Esophagus muscularis mucosa (tissue), 4 donors: Measurements from ENCODE around the gene DLX3. TPM values are rescaled to one million over a fixed set of nuclear protein-coding genes. Genes with fewer than 3 reads are reported as not detected.

ENCODE experiments used
- DNase-seq: peaks from one replicate; pipeline ENCODE4 v3.0.0-alpha.2; 2017; ENCODE audit errors: extremely low spot score
- H3K27ac ChIP-seq, 4 donors: fragments of 200-600 bp; sonication (generic); replicated peaks in 1 of 4; 1 replicate in 3 of 4; 2 replicates in 1 of 4; pipeline ENCODE4 v1.5.1; 2016 to 2019; ENCODE audit warnings: mild to moderate bottlenecking in 1 of 4
- H3K27me3 ChIP-seq, 4 donors: fragments of 200-600 bp; sonication (generic); one replicate each; pipeline versions ENCODE4 v1.5.1 to v1.6.0; 2016 to 2019
- H3K36me3 ChIP-seq, 4 donors: fragments of 200-600 bp; sonication (generic); one replicate each; pipeline ENCODE4 v1.5.1; 2016 to 2019
- H3K4me1 ChIP-seq, 4 donors: fragments of 200-600 bp; sonication (generic); one replicate each; pipeline ENCODE4 v1.5.1; 2016 to 2019
- H3K4me3 ChIP-seq, 4 donors: fragments of 200-600 bp; sonication (generic); 1 replicate in 2 of 4; 2 replicates in 2 of 4; pipeline ENCODE4 v1.5.1; 2016 to 2019; ENCODE audit warnings: mild to moderate bottlenecking in 4 of 4, moderate library complexity in 1 of 4
- H3K9me3 ChIP-seq, 4 donors: fragments of 200-600 bp; sonication (generic); 1 replicate in 3 of 4; 2 replicates in 1 of 4; pipeline ENCODE4 v1.5.1; 2016 to 2019
- CTCF ChIP-seq, 3 experiments: fragments of 200-600 bp in 2 of 3; fragments of 450-650 bp in 1 of 3; sonication (generic) in 2 of 3; IDR thresholded peaks; one replicate each; pipeline ENCODE4 v1.5.1; 2017 to 2019; ENCODE audit warnings: antibody characterized with exemption in 3 of 3, mild to moderate bottlenecking in 2 of 3, moderate library complexity in 1 of 3
- EP300 ChIP-seq: sonication (generic); formaldehyde crosslinking; IDR thresholded peaks from one replicate; pipeline ENCODE4 v1.6.1; 2017; ENCODE audit warnings: antibody characterized with exemption
- POLR2A ChIP-seq: fragments of 450-650 bp; IDR thresholded peaks from one replicate; pipeline ENCODE4 v1.6.1; 2017; ENCODE audit warnings: antibody characterized with exemption, moderate library complexity, mild to moderate bottlenecking, low read depth
- POLR2AphosphoS5 ChIP-seq, 2 donors: sonication (generic); formaldehyde crosslinking; IDR thresholded peaks; one replicate each; pipeline ENCODE4 v1.6.1; 2017; ENCODE audit warnings: antibody characterized with exemption in 2 of 2
- WGBS: methylation state at CpG from one replicate; pipeline ENCODE4 v1.1.5; 2018; 5-methylcytosine and 5-hydroxymethylcytosine counted together
- intact Hi-C: fragments of 100-400 bp; cut with DNase I; formaldehyde crosslinking; loops from one replicate; pipeline ENCODE4 v1.15.1; 2023
- total RNA-seq, 4 donors: library from RNA; depleted of rRNA; stranded (reverse); fragments of >200 nt; gene quantifications; one replicate each; pipeline versions ENCODE4 v1.1.0 to v1.2.1, GENCODE V29; 2016

Gene DLX3
- total RNA-seq, 4 donors from 2014 or later = 0.32 TPM; not detected in 3

- intact Hi-C loops = no loop called here
- no peak overlapping the region for H3K27ac ChIP-seq
- no peak overlapping the region for H3K4me3 ChIP-seq
- TF ChIP-seq POLR2A (no peak), CTCF (IDR thresholded peaks at IDR 0.05) (no peak), POLR2AphosphoS5 (IDR thresholded peaks at IDR 0.05) (no peak), EP300 (no peak)
- H3K27me3 ChIP-seq = peaks cover 0 to 97% (median 8%) of the 10 kb centered on the region in 4 donors
- no peaks in the 10 kb centered on the region for H3K9me3 ChIP-seq
- H3K36me3 ChIP-seq = no peaks in the 10 kb centered on the region
- WGBS = 57% methylated on average over 3 of the region's 3 CpGs
- no peak for DNase-seq
- H3K4me1 ChIP-seq = peaks cover 0 to 13% (median 9%) of the 10 kb centered on the region in 4 donors
These were observed 10.7 kb downstream of the DLX3 start for GRCh38 chr17:49984283-49984682.

GRCh38 chr17:49980703-49981197, 14.3 kb downstream of the DLX3 start:
- Histone ChIP-seq H3K4me3 (no peak overlapping the region), H3K36me3 (no peaks in the 10 kb centered on the region), H3K27me3 (peaks cover 0 to 97% (median 3%) of the 10 kb centered on the region in 4 donors), H3K27ac (no peak overlapping the region), H3K4me1 (no peaks in the 10 kb centered on the region), H3K9me3 (no peaks in the 10 kb centered on the region)
- TF ChIP-seq POLR2AphosphoS5 (IDR thresholded peaks at IDR 0.05) (no peak), POLR2A (no peak)
- WGBS = 48% methylated on average over 7 of the region's 7 CpGs
- intact Hi-C loops = no loop called here
- DNase-seq = no peak

GRCh38 chr17:49979748-49980479, 15.1 kb downstream of the DLX3 start:
- H3K36me3 ChIP-seq = no peaks in the 10 kb centered on the region
- TF ChIP-seq CTCF (IDR thresholded peaks at IDR 0.05) (no peak), EP300 (no peak), POLR2A (no peak), POLR2AphosphoS5 (IDR thresholded peaks at IDR 0.05) (no peak)
- no peaks in the 10 kb centered on the region for H3K4me1 ChIP-seq
- 88% methylated on average over 4 of the region's 4 CpGs for WGBS
- H3K4me3 ChIP-seq = no peak overlapping the region
- no peak overlapping the region for H3K27ac ChIP-seq
- H3K9me3 ChIP-seq = no peaks in the 10 kb centered on the region
- DNase-seq = no peak
- peaks cover 0 to 97% (median 2%) of the 10 kb centered on the region in 4 donors for H3K27me3 ChIP-seq
- intact Hi-C loops = no loop called here

- Histone ChIP-seq H3K27me3 (peaks cover 0 to 97% (median 2%) of the 10 kb centered on the region in 4 donors), H3K27ac (no peak overlapping the region), H3K9me3 (no peaks in the 10 kb centered on the region), H3K4me1 (no peaks in the 10 kb centered on the region), H3K4me3 (no peak overlapping the region), H3K36me3 (no peaks in the 10 kb centered on the region)
- TF ChIP-seq EP300 = no peak
- TF ChIP-seq POLR2AphosphoS5 (IDR thresholded peaks at IDR 0.05) = no peak
- TF ChIP-seq CTCF (IDR thresholded peaks at IDR 0.05) = no peak
- no peak for TF ChIP-seq POLR2A
- intact Hi-C loops = no loop called here
- WGBS = 68% methylated on average over 9 of the region's 13 CpGs
- no peak for DNase-seq
These were observed 16.5 kb downstream of the DLX3 start for GRCh38 chr17:49978501-49978900.

- Histone ChIP-seq H3K9me3 (no peaks in the 10 kb centered on the region), H3K27ac (no peak overlapping the region), H3K4me1 (peaks cover under 1 to 4% (median 4%) of the 10 kb centered on the region in 4 donors), H3K36me3 (no peaks in the 10 kb centered on the region), H3K27me3 (peaks cover 4 to 97% (median 8%) of the 10 kb centered on the region in 4 donors), H3K4me3 (no peak overlapping the region)
- TF ChIP-seq POLR2A = no peak
- no peak for TF ChIP-seq CTCF (IDR thresholded peaks at IDR 0.05)
- TF ChIP-seq EP300 = no peak
- no peak for TF ChIP-seq POLR2AphosphoS5 (IDR thresholded peaks at IDR 0.05)
- WGBS = 65% methylated on average over 7 of the region's 7 CpGs
- intact Hi-C loops = no loop called here
- no peak for DNase-seq
These were observed 17.3 kb downstream of the DLX3 start for GRCh38 chr17:49977463-49978389.
